Loucy (cell line): ENCODE results near the gene JARID2.

Experiments used
- CTCF ChIP-seq: fragments of 200-600 bp; sonication (generic); conservative IDR thresholded peaks from 2 replicates; pipeline ENCODE4 v1.5.1; 2014; ENCODE audit warnings: mild to moderate bottlenecking, antibody characterized with exemption, low read length
- EZH2phosphoT487 ChIP-seq: fragments of 200-600 bp; IDR thresholded peaks from 2 replicates; pipeline ENCODE4 v1.6.1; 2018; ENCODE audit warnings: antibody characterized with exemption, mild to moderate bottlenecking, moderate library complexity, borderline replicate concordance

- TF ChIP-seq EZH2phosphoT487 (no peak), CTCF (no peak)
These were observed 10.8 kb downstream of the JARID2 start for GRCh38 chr6:15256538-15257271.
